GM18951 (cell line): ENCODE measurements around the gene MDP1.
A peak's percentile ranks its signal among the peaks of the same experiment; 100 is the strongest.

Experiments used
- POLR2A ChIP-seq: IDR thresholded peaks from 4 replicates; pipeline ENCODE4 v1.6.1; 2011; ENCODE audit warnings: mild to moderate bottlenecking; ENCODE audit not compliant: insufficient read length, insufficient read depth; ENCODE audit errors: extremely low read depth
- in situ Hi-C: fragments of 300-500 bp; cut with MboI; formaldehyde crosslinking; loops from one replicate; pipeline ENCODE4 v1.12.0; 2022; ENCODE audit warnings: low sequenced_read_pairs, mixed read lengths, inconsistent platforms; ENCODE audit not compliant: unreplicated experiment

Gene MDP1

DNA sequence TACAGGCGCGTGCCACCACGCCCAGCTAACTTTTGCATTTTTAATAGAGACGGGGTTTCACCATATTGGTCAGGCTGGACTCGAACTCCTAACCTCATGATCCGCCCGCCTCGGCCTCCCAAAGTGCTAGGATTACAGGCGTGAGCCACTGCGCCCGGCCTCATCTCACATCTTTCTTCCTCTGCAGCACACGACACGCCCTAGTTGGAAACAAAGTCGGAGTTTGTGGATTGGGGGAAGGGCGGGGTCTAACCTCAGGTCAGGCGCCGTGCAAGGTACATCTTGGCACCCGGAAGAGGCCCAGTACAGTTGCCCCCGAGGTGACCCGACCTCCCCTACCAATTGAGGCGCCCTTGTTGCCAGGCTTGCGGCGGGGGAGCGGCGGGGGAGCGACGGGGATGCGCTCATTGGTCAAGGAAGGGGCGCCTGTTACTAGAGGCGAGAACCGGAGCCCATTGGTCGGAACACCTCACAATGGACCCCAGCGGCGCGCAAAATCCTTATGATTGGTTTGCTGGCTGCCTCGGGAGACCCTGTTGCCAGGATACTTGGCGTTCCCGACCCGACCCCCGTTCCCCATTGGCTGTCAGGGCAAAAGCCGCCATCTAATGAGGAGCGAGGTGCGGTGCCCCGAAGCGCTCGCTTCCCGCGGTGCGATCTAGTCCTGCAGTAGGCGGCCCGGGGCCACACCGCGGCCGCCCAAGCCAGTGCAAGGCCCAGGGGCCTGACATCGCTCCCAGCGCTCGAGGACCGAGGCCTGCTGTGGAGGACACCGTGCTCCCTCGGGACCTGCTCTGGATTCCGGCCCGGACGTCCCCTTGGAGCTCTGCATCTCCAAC lies 44.2 kb downstream of the MDP1 start, which contains the start of gene REC8:
Gene REC8, plus strand, starts transcription at position 659 of the 839 bp plus-strand sequence. CDS start 473 bp downstream, outside the sequence.
- TF ChIP-seq POLR2A, result peak; percentile 59
- in situ Hi-C loops, result no loop called here

DNA sequence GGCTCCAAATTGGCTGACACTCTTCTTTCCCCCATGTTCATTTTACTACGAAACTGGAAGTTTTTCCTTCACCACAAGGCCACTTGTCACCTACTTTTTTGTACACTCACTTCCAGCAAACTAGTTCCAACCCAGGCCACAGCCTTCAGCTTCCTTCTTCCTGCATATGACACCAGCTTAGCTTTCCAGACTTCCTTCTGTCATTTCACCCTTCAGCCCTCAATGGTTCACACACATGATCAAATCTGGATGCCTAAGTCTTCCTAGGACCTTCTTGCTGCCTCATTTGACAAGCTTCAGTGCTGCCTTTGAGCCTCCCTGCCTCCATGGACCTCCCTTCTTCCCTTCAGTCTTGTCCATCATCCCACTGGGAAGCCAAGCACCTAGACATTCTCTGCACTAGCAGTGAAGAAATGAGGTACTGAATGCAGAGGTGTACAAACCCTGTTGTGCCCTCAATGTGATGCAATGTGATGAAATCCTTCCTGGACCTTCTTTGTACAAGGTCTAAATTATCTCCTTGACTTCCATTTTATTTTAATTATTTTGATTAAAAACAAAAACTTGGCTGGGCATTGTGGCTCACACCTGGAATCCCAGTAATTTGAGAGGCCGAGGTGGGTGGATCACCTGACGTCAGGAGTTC lies 48.3 kb downstream of the MDP1 start:
- TF ChIP-seq POLR2A, result no peak
- in situ Hi-C loops, result no loop called here

DNA sequence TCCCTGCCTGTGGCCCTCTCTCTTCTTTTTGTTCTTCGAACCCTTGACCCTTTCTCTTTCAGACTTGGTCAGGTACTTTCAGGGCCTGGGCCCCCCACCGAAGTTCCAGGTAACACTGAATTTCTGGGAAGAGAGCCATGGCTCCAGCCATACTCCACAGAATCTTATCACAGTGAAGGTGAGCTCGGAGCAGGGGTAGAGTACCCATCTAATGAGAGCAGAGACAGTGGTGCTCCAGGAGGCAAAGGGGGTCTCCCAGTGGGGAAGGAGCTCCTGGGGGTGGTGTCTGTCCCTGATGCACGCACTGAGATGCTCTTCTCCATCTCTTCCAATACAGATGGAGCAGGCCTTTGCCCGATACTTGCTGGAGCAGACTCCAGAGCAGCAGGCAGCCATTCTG lies 50.1 kb downstream of the MDP1 start:
- TF ChIP-seq POLR2A, result no peak
- in situ Hi-C loops, result no loop called here

DNA sequence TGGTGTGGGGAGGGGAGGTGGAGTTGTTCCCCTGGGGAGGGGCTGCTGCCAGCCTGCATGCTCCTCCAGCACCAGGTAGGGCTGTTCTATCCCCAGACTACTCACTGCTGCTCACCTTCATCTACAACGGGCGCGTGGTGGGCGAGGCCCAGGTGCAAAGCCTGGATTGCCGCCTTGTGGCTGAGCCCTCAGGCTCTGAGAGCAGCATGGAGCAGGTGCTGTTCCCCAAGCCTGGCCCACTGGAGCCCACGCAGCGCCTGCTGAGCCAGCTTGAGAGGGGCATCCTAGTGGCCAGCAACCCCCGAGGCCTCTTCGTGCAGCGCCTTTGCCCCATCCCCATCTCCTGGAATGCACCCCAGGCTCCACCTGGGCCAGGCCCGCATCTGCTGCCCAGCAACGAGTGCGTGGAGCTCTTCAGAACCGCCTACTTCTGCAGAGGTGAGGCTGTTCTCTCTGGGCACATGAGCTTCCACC lies 51.3 kb downstream of the MDP1 start:
- no peak for TF ChIP-seq POLR2A
- in situ Hi-C loops, result no loop called here
